GM23338 (cell line): ENCODE data around the gene WNT7A. TPM values are rescaled to one million over a fixed set of nuclear protein-coding genes. Genes with fewer than 3 reads are reported as not detected.

Experiments
- ATAC-seq: fragments of 200-7000 bp; cut with Tn5 transposase; 3 replicates; pipeline ENCODE4 v1.9.1; 2020
- DNase-seq: peaks from one replicate; pipeline ENCODE4 v3.0.0-alpha.2; 2015; ENCODE audit warnings: low spot score
- H2AFZ ChIP-seq: fragments of 200-600 bp; sonication (generic); 2 replicates; pipeline ENCODE4 v1.8.0; 2016; ENCODE audit warnings: antibody characterized with exemption, mild to moderate bottlenecking, moderate library complexity
- H3F3A ChIP-seq: fragments of 200-600 bp; sonication (generic); replicated peaks from 2 replicates; pipeline ENCODE4 v1.8.0; 2017; ENCODE audit warnings: antibody characterized with exemption, mixed run types, low read depth
- H3K27ac ChIP-seq: fragments of 200-600 bp; sonication (generic); 2 replicates; pipeline ENCODE4 v1.6.1; 2016; ENCODE audit warnings: low read depth
- H3K27me3 ChIP-seq: fragments of 200-600 bp; sonication (generic); 2 replicates; pipeline ENCODE4 v1.8.0; 2016; ENCODE audit warnings: mild to moderate bottlenecking, mixed run types, moderate library complexity; ENCODE audit not compliant: insufficient read depth
- H3K36me3 ChIP-seq: fragments of 200-600 bp; sonication (generic); 2 replicates; pipeline ENCODE4 v1.8.0; 2016; ENCODE audit warnings: mild to moderate bottlenecking; ENCODE audit not compliant: insufficient read depth
- H3K4me1 ChIP-seq: fragments of 200-600 bp; sonication (generic); 2 replicates; pipeline ENCODE4 v1.8.0; 2016; ENCODE audit warnings: mild to moderate bottlenecking, moderate library complexity; ENCODE audit not compliant: insufficient read depth
- H3K4me2 ChIP-seq: fragments of 200-600 bp; sonication (generic); 2 replicates; pipeline ENCODE4 v1.7.1; 2017; ENCODE audit warnings: mixed run types
- H3K4me3 ChIP-seq: fragments of 200-600 bp; sonication (generic); 2 replicates; pipeline ENCODE4 v1.6.1; 2016; ENCODE audit warnings: mixed run types
- H3K79me2 ChIP-seq: fragments of 200-600 bp; sonication (generic); replicated peaks from 2 replicates; pipeline ENCODE4 v1.8.0; 2017; ENCODE audit warnings: mild to moderate bottlenecking; ENCODE audit not compliant: insufficient read depth
- H3K9me2 ChIP-seq: fragments of 200-600 bp; sonication (generic); 2 replicates; pipeline ENCODE4 v1.8.0; 2017; ENCODE audit not compliant: insufficient read depth
- H4K20me1 ChIP-seq: fragments of 200-600 bp; sonication (generic); replicated peaks from 2 replicates; pipeline ENCODE4 v1.8.0; 2017; ENCODE audit warnings: mild to moderate bottlenecking; ENCODE audit not compliant: insufficient read depth
- H3K27ac Mint-ChIP-seq: 2 replicates; pipeline ENCODE4 v1.8.0; 2020; ENCODE audit warnings: inconsistent platforms, mild to moderate bottlenecking, moderate library complexity, mixed read lengths
- H3K27me3 Mint-ChIP-seq: 3 replicates; pipeline ENCODE4 v1.8.0; 2022; ENCODE audit warnings: low read depth, mild to moderate bottlenecking, moderate library complexity, mixed read lengths, inconsistent platforms; ENCODE audit not compliant: insufficient read depth, poor library complexity
- H3K36me3 Mint-ChIP-seq: 3 replicates; pipeline ENCODE4 v1.8.0; 2021; ENCODE audit warnings: low read depth, mild to moderate bottlenecking, inconsistent platforms, moderate library complexity, mixed read lengths
- H3K4me1 Mint-ChIP-seq: 3 replicates; pipeline ENCODE4 v1.8.0; 2020; ENCODE audit warnings: mild to moderate bottlenecking, inconsistent platforms, mixed read lengths
- H3K4me3 Mint-ChIP-seq: 3 replicates; pipeline ENCODE4 v1.8.0; 2021; ENCODE audit warnings: moderate library complexity, mild to moderate bottlenecking, inconsistent platforms, mixed read lengths
- H3K9me3 Mint-ChIP-seq: 3 replicates; pipeline ENCODE4 v1.8.0; 2020; ENCODE audit warnings: moderate library complexity, mild to moderate bottlenecking, inconsistent platforms, mixed read lengths
- CTCF ChIP-seq, 2 experiments: fragments of 200-600 bp in 1 of 2; sonication (generic) in 1 of 2; conservative IDR thresholded peaks; 2 replicates each; pipeline versions ENCODE4 v1.5.1 to v1.6.1; 2016 to 2017; ENCODE audit warnings: antibody characterized with exemption in 2 of 2, low read depth in 2 of 2, mild to moderate bottlenecking in 2 of 2, moderate library complexity in 1 of 2
- EZH2 ChIP-seq: fragments of 200-600 bp; sonication (generic); IDR thresholded peaks from one replicate; pipeline ENCODE4 v1.8.0; 2017; ENCODE audit warnings: antibody characterized with exemption, mild to moderate bottlenecking, low read depth; ENCODE audit not compliant: unreplicated experiment
- EZH2phosphoT487 ChIP-seq: fragments of 200-600 bp; sonication (generic); IDR thresholded peaks from one replicate; pipeline ENCODE4 v1.8.1; 2018; ENCODE audit warnings: antibody characterized with exemption; ENCODE audit not compliant: unreplicated experiment
- JUNB ChIP-seq: IDR thresholded peaks from one replicate; pipeline ENCODE4 v1.6.1; 2016; ENCODE audit warnings: antibody characterized with exemption; ENCODE audit not compliant: unreplicated experiment
- NANOG ChIP-seq: IDR thresholded peaks from 2 replicates; pipeline ENCODE4 v1.6.1; 2016; ENCODE audit warnings: antibody characterized with exemption, borderline replicate concordance
- POLR2AphosphoS5 ChIP-seq: IDR thresholded peaks from 2 replicates; pipeline ENCODE4 v1.6.1; 2016; ENCODE audit warnings: antibody characterized with exemption, low read depth
- REST ChIP-seq: IDR thresholded peaks from one replicate; pipeline ENCODE4 v1.6.1; 2018; ENCODE audit warnings: antibody characterized with exemption; ENCODE audit not compliant: unreplicated experiment
- STAT1 ChIP-seq: IDR thresholded peaks from one replicate; pipeline ENCODE4 v1.6.1; 2016; ENCODE audit warnings: antibody characterized with exemption; ENCODE audit not compliant: unreplicated experiment
- ZNF114 ChIP-seq: fragments of 250-450 bp; sonication (Bioruptor Pico); IDR thresholded peaks from 2 replicates; pipeline ENCODE4 v1.5.0; 2020; ENCODE audit warnings: mild to moderate bottlenecking, moderate library complexity
- ZNF331 ChIP-seq: fragments of 250-450 bp; sonication (Bioruptor Pico); IDR thresholded peaks from 2 replicates; pipeline ENCODE4 v1.5.0; 2020; ENCODE audit warnings: low read depth, mild to moderate bottlenecking, moderate library complexity
- ZNF462 ChIP-seq: fragments of 250-450 bp; sonication (Bioruptor Pico); IDR thresholded peaks from 2 replicates; pipeline ENCODE4 v1.5.0; 2020; ENCODE audit warnings: mild to moderate bottlenecking, moderate library complexity
- polyA plus RNA-seq: library from polyadenylated mRNA; unstranded; fragments of >200 nt; fragmentation: Nextera tagmentation; extraction: Ambion mirVana; gene quantifications from 2 replicates; pipeline ENCODE4 v1.2.1, GENCODE V29; 2016
- total RNA-seq: library from RNA; depleted of rRNA; stranded (reverse); fragments of >200 nt; shearing (Covaris generic); gene quantifications from 2 replicates; pipeline ENCODE4 v1.2.3, GENCODE V29; 2014
- TF ChIP-seq, protein P1 (sequence below): IDR thresholded peaks from 2 replicates; pipeline ENCODE4 v1.6.1; 2016; ENCODE audit warnings: antibody characterized with exemption

The WNT7A gene
- total and polyA plus RNA-seq, 2 experiments from 2014 or later, result not detected

DNA sequence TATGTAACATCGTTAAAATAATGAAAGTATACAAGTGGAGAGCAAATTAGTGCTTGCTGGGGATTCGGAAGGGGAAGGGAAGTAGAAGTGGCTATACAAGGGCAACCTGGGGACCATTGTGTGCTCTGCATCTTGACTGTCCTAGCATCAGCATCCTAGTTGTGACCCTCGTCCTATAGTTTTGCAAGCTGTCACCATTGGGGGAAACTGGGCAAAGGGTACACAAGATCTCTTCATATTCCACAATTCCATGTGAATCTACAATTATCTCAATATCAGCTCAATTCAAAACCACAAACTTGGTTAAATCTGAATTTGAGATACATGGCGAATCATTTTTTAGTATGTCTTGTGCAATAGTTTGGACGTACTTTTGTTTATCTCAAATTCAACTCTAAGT lies 30.9 kb downstream of the WNT7A start (continued):
- TF ChIP-seq ZNF462, result no peak
- no peak for TF ChIP-seq CTCF (conservative IDR thresholded peaks at IDR 0.05; ENCODE audit: low read depth in 2 of 2)
- no peak for TF ChIP-seq EZH2
- TF ChIP-seq STAT1, result no peak

- Histone ChIP-seq H3K79me2 (no peaks in the 10 kb centered on the region), H3F3A (no peaks in the 10 kb centered on the region), H2AFZ (no peak overlapping the region; the same call in 1 of the 2 replicates), H3K4me2 (no peak overlapping the region), H3K27me3 (no peaks in the 10 kb centered on the region), H4K20me1 (no peaks in the 10 kb centered on the region), H3K36me3 (no peaks in the 10 kb centered on the region), H3K4me3 (no peak overlapping the region), H3K27ac (no peak overlapping the region), H3K4me1 (peaks cover 5% of the 10 kb centered on the region; the same call in 1 of the 2 replicates), H3K9me2 (no peaks in the 10 kb centered on the region)
- Mint-ChIP-seq H3K27me3 (peaks cover 9% of the 10 kb centered on the region), H3K27ac (no peak overlapping the region), H3K9me3 (no peaks in the 10 kb centered on the region), H3K4me3 (no peak overlapping the region), H3K36me3 (no peaks in the 10 kb centered on the region), H3K4me1 (peaks cover 9% of the 10 kb centered on the region)
- TF ChIP-seq ZNF331 (no peak), EZH2 (no peak), POLR2AphosphoS5 (no peak), NANOG (no peak), REST (no peak), ZNF114 (CRISPR knock-in tag) (no peak), JUNB (no peak), EZH2phosphoT487 (no peak)
- TF ChIP-seq, protein P1, sequence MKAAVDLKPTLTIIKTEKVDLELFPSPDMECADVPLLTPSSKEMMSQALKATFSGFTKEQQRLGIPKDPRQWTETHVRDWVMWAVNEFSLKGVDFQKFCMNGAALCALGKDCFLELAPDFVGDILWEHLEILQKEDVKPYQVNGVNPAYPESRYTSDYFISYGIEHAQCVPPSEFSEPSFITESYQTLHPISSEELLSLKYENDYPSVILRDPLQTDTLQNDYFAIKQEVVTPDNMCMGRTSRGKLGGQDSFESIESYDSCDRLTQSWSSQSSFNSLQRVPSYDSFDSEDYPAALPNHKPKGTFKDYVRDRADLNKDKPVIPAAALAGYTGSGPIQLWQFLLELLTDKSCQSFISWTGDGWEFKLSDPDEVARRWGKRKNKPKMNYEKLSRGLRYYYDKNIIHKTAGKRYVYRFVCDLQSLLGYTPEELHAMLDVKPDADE, result no peak
- DNase-seq (no peak), ATAC-seq (peak; percentile 30)
Observed at GRCh38 chr3:13846716-13847570, 32.9 kb downstream of the WNT7A start.
